Cardiac fibroblast (primary cell): ENCODE results near the gene SCAI.
A peak's percentile ranks its signal among the peaks of the same experiment; 100 is the strongest.
"Not testable (repeated sequence)": the region's sequence is repeated elsewhere in the genome, so short reads cannot be mapped to it uniquely, and the experiment has no call there.

Experiments used
- DNase-seq, 2 donors: peaks; one replicate each; pipeline versions ENCODE4 v3.0.0 to v3.0.0-alpha.2; 2010; ENCODE audit warnings: low read depth in 2 of 2
- H3K4me3 ChIP-seq, 2 donors: replicated peaks in 1 of 2; 1 replicate in 1 of 2; 2 replicates in 1 of 2; pipeline ENCODE4 v1.5.1; 2011; ENCODE audit warnings: low read depth in 2 of 2, low read length in 2 of 2, mild to moderate bottlenecking in 2 of 2, moderate library complexity in 1 of 2
- CTCF ChIP-seq: IDR thresholded peaks from one replicate; pipeline ENCODE4 v1.5.1; 2011; ENCODE audit warnings: low read depth, mild to moderate bottlenecking, low read length, inconsistent platforms

The SCAI gene

GRCh38 chr9:125125523-125125922 is 17.8 kb downstream of the SCAI start:
- TF ChIP-seq CTCF, result no peak
- no peak overlapping the region for H3K4me3 ChIP-seq
- DNase-seq, result peak in 1 of 2 donors; percentile 49

GRCh38 chr9:125121146-125121545 is 22.2 kb downstream of the SCAI start:
- DNase-seq, result peak in 1 of 2 donors; percentile 78
- no peak overlapping the region for H3K4me3 ChIP-seq
- TF ChIP-seq CTCF, result no peak

GRCh38 chr9:125119643-125120286 is 23.6 kb downstream of the SCAI start:
- no peak overlapping the region for H3K4me3 ChIP-seq
- DNase-seq, result peak in 1 of 2 donors; percentile 31
- no peak for TF ChIP-seq CTCF

GRCh38 chr9:125118696-125119095 is 24.6 kb downstream of the SCAI start:
- not testable (repeated sequence) for H3K4me3 ChIP-seq, DNase-seq

- DNase-seq, H3K4me3 ChIP-seq: not testable (repeated sequence)
Measured at GRCh38 chr9:125114503-125114902, 28.8 kb downstream of the SCAI start.

- no peak for DNase-seq
- H3K4me3 ChIP-seq, result no peak overlapping the region
- TF ChIP-seq CTCF, result no peak
Measured at GRCh38 chr9:125110464-125110863, 32.9 kb downstream of the SCAI start.

GRCh38 chr9:125108541-125108940 is 34.8 kb downstream of the SCAI start:
- not testable (repeated sequence) for DNase-seq, H3K4me3 ChIP-seq

- peak; percentile 59 to 77 for DNase-seq
- no peak for TF ChIP-seq CTCF
- H3K4me3 ChIP-seq, result no peak overlapping the region
Measured at GRCh38 chr9:125106285-125106893, 36.9 kb downstream of the SCAI start.
